CD4-positive, alpha-beta T cell treated with Interleukin-1 beta for 1 hour (primary cell): ENCODE results near the gene UPF1.
"Not testable (repeated sequence)": the region's sequence is repeated elsewhere in the genome, so short reads cannot be mapped to it uniquely, and the experiment has no call there.

Source experiments
- DNase-seq, 2 donors: peaks; one replicate each; pipeline ENCODE4 v3.0.0-alpha.2; 2020 to 2022

UPF1 gene

DNA sequence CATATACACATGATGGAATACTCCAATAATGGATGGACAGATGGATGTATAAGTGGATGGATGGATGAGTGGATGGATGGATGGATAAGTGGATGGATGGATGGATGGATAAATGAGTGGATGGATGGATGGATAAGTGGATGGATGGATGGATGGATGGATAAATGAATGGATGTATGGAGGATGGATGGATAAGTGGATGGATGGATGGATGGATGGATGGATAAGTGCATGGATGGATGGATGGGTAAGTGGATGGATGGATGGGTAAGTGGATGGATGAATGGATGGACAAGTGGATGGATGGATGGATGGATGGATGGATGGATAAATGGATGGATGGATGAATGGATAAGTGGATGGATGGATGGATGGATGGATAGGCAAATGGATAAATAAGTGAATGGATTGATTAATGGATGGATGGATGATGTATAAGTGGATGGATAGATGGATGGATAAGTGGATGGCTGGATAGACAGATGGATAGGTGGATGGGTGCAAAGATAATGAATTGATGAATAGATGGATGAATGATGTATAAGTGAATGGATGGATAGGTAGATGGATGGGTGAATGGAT lies 32.3 kb upstream of the UPF1 start:
- no peak for DNase-seq

DNA sequence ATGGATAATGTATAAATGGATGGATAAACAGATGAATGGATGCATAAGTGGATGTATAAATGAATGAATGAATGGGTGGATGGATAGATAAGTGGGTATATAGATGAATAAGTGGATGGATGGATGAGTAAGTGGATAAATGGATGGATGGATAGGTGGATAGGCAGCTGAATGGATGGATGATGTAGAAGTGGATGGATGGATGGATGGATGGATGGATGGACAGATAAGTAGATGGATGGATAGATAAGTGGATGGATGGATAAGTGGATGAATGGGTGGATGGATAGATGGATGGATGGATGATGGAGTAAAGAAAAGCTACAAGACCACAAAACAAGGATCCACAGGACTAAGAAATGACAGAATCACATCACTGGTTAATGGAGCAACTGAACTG lies 31.7 kb upstream of the UPF1 start:
- no peak for DNase-seq

DNA sequence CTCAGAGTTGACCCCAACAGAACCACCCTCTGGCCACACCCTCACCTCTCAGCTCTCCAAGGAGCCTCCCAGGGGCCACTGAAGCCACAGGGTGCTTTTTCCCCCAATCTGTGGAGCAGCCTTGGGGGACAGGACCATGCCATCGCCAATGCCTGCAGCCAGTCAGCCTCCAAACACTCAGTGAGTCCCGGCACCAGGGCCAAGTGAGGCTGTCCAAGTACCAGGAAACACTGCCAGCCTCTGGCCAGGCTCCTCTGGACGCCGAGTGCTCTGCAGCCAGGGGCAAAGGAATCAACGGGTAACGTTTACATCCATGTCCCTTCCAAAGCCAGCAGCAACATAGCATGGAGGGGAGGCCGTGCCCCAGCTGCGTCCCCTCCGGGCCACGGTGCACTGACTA lies 31.1 kb upstream of the UPF1 start:
- no peak for DNase-seq

DNA sequence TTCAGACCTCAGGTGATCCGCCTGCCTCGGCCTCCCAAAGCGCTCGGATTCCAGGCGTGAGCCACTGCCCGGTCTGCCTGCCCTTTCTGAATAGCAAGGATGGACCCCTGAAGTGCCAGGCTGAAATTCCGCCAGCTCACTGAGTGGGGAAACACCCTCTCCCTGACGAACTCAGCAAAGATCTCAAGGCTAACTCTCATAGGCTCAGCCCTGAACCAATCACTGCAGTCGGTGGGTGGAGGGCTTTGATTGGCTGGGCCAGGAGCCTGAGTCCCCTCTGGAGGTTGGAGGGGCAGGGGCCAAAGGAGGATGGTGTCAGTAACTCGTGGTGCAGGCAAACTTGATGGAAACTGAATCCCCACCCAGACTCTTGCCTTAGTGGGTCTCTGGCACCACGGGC lies 29.4 kb upstream of the UPF1 start:
- DNase-seq: no peak

DNA sequence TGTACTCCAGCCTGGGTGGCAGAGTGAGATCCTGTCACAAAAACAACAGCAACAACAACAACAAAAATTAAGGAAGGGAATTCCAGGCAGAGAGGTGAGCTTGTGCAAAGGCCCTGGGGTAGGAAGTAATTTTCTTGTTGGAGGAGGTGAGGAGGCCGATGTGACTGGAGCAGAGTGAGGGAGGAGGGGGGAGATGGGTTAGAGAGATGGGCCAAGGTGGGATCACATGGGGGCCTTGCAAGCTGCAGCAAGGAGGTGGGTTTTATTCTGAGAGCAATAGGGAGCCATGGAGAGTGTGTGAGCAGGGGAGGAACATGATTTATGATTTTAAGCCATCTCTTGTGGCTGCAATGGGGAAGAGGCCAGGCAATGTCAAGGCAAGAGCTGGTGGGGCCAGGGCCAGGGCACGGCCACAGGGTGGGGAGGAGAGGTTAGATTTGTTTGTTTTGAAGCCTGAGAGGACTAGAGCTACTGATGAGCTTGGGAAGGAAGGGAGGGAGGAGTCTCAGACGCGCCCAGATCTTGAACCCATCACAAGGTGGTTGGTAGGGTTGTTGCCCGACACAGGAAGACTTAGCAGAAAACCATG lies 28.1 kb upstream of the UPF1 start:
- no peak for DNase-seq

DNA sequence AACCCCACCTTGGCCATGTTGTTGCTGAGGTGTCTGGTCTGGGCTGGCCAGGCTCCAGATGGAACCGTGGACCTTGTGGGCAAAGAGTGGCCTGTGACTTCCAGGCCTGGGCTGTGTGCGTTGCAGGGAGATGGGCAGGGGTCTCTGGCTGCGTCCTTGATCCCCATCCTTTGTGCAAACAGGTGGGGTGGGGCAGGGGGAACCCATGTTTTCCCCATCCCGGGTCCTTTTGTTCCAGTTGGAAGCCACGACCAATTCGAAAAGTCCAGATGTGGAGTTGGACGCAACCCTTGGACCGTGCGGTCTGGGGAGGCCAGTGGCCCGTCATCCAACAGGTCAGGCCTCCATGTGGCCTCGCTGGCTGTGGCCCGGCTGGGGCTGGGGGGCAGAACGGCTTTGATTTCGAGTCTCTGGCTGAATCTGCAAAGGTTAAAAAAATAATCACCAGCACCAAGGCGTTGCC lies 27.6 kb upstream of the UPF1 start:
- DNase-seq: no peak

DNA sequence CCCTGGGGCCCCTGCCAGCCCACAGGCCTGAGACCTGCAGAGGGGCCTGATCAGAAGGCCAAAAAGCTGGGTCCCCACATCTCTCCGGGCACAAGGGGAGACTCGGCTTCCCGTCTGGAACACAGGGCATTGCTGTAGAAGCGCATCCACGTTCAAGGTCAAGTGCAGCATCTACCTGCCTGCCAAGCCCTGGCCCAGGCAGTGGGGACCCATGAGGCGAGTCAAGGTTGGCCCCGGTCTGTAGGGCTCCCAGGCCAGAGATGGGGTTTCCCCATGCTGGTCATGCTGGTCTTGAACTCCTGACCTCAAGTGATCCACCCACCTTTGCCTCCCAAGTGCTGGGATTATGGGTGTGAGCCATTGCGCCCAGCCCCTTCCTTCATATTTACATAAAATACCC lies 27.1 kb upstream of the UPF1 start:
- no peak for DNase-seq

DNA sequence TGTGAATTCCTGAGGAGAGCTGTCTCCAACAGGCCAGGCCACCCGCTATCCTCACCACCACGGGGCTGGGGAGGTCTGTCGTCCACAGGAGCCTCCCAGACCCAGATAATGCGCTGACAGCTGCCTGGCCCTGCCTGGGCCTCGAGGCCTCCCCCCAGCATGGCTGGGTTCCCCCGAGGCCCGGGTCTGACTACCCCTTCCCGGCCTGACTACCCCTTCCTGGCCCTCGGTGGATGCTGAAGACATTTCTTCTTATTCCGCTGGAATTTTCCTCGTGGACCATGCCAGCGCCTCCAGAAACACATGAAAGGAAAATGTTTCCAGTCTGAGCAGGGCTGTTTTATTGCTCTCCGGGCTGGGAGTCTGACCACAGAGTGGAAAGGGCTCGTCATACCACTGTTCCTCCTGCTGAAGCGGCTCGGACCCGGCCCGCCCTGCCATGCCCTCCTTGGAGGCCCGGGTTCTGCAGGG lies 23.9 kb upstream of the UPF1 start:
- DNase-seq: no peak

DNA sequence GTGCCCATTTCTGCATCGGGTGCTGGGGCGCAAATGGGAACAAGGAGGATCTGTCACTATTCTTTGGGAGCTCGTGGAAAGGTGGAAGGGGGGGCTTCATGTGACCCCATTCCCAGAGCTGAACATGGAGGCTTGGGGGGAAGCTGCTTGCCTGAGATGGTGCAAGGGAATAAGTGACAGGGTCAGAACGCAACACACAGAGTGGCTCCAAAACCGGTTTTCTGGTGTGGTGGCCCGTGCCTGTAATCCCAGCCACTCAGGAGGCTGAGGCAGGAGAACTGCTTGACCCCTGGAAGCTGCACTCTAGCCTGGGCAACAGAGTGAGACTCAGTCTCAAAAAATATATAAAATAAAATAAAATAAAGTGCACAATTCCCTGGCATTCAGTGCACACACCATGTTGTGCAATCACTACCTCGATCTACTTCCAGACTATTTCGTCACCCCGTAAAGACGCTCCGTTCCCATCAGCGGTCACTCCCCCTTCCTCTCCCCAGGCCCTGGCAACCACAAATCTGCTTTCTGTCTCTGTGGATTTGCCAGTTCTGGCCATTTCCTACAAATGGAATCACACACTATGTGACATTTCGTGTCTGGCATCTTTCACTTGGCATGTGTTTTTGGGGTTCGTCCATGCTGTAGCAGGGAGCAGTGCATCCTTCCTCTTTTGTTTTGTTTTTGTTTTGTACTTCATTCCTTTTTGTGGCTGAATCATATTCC lies 22.4 kb upstream of the UPF1 start:
- no peak for DNase-seq

DNA sequence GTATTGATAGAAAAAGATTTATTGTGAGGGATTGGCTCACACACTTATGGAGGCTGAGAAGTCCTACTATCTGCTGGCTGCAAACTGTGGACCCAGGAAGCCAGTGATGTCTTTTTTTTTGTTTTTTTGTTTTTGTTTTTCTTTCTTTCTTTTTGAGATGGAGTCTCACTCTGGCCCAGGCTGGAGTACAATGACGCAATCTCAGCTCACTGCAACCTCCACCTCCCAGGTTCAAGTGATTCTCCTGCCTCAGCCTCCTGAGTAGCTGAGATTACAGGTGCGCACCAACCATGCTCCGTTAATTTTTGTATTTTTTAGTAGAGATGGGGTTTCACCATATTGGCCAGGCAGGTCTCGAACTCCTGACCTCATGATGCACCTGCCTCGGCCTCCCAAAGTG lies 20.1 kb upstream of the UPF1 start:
- not testable (repeated sequence) for DNase-seq

DNA sequence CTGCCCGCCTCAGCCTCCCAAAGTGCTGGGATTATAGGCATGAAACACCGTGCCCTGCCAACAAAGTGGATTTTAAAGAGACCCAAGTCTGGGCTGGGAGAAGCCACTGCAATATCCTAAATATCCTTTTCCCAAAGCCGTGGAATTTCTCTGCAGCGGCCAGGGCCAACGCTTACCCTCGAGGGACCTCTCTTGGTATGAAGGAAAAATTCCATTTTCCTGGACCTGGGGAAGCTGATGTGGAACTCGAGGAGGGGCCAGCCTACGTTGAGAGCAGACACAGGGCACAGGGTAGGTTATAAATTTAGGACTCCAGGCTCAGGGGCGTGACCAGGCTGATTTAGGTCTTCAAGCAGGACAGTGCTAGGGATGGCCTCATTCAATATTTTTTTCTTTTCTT lies 17.7 kb upstream of the UPF1 start:
- DNase-seq: no peak

DNA sequence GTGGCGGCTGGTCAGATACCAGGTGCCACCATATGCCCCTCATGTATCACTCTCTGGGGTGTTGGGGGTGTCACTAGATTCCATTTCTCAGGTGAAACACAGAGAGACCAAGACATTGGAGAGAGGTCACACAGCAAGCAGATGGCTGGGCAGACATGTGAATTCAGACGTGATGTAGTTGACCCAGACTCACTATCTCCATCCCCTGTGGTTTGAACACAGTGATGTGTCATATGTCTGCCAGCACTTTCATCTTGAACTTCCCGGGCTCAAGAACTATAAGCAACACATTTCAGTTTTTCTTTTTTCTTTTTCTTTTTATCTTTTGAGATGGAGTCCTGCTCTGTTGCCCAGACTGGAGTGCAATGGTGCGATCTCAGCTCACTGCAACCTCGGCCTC lies 16.1 kb upstream of the UPF1 start:
- DNase-seq: no peak

DNA sequence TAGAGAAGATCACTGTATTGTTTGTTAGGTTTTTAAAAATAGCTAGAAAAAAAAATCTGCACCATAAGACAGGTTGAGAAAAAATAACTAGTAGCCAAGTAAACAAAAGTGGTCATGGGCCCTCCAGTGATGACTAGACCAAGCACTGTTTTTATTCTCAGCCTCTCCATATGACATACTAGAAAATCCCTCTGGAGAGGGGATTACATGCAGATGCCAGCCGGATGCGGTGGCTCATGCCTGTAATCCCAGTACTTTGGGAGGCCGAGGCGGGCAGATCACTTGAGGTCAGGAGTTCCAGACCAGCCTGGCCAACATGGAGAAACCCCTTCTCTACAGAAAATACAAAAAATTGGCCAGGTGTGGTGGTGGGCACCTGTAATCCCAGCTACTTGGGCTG lies 15.1 kb upstream of the UPF1 start:
- DNase-seq: not testable (repeated sequence)

DNA sequence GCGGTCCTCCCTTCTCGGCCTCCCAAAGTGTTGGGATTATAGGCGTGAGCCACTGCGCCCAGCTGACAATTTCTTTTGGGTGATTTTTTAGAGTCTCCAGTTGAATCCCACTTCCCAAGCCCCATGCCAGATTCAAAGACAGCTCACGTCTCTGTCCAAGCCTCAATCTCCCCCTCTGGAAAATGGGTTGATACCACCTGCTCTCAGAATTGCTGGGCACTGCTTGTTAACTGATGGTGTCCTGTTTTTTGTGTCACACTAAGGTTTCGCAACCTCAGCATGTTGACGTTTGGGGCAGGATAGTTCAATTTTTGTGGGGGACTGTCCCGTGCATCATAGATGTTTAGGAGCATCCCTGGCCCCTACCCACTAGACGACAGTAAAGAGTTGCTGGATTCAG lies 14.2 kb upstream of the UPF1 start:
- DNase-seq: no peak

DNA sequence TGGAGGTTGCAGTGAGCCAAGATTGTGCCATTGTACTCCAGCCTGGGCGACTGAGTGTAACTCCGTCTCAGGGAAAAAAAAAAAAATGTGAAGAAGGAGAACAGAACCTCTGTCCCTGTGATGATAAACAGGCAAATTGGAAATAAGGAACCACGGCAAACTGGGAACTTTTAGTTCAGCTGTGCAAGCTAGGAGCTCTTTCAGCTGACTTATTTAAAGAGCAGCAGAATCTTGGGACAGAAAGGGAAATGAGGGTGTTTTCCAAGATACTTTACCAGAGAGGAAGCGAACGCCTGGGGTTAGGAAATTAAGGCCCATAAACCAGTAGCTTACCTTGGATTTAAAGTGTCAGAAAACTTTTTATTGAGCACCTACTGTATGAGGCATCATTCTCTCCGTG lies 3.0 kb upstream of the UPF1 start:
- no peak for DNase-seq

DNA sequence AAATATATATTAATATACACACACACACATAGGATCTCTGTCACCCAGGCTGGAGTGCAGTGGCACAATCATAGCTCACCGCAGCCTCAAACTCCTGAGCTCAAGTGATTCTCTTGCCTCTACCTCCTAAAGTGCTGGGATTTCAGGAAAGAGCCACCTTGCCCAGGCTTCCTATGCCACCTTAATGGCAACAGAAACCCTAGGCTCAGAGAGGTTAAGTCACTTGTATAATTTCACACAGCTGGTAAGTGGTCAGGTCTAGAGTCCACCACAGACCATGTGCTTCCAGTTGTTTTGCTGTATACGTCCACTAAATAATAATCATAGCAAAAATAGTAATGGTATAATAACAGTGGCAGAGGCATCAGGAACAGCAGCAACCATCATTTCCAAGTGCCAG lies 1.3 kb upstream of the UPF1 start:
- no peak for DNase-seq

DNA sequence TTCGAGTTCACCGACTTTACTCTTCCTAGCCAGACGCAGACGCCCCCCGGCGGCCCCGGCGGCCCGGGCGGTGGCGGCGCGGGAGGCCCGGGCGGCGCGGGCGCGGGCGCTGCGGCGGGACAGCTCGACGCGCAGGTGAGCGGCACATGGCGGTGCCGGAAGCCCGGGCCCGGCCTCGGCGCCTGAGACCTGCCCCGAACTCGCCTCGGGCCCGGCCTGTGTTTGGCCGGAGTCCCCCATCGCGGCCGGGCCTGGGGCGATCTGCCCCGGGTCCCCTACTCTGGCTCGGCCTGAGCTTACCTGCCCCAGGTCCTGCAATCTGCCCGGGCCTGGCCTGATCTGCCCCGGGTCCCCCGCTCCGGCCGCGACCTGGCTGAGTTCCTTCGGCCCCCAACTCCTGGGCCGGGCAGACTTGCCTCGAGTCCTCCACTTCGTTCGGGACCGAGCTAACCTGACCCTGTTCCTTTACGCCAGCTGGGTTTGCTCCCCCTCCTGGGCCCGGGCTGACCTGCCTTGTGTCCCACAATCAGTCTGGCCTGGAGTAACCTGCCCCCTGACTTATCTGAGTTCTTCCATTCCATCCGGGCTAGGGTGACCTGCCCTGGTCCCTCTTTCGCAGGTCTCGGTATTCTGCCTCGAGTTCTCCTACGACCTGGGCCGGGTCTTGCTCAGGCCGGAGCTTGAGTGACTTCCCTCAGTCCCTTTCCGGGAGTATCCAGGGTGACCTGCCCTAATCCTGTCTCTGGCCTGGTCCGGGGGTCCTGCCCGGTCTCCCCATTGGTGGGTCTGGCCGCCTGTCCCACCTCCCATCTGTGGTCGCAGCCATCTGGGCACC lies 764 bp downstream of the UPF1 start:
- peak in 1 of 2 donors; percentile 25 for DNase-seq

DNA sequence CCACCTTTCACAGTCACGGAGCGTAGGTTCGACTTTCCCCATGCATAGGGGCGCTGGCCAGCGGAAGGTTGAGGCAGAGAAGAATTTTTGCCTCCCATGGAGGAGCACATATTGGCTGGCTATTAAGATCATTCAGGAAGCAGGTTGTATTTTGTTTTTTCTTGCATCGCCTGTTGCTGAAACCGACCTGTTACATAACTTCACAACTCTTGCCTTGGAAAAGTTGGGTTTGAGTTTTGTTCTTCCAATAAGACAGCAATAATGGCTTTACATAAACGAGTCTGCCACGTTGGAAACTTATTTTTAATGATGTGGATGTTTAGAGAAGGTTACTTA lies 1.4 kb downstream of the UPF1 start:
- no peak for DNase-seq

DNA sequence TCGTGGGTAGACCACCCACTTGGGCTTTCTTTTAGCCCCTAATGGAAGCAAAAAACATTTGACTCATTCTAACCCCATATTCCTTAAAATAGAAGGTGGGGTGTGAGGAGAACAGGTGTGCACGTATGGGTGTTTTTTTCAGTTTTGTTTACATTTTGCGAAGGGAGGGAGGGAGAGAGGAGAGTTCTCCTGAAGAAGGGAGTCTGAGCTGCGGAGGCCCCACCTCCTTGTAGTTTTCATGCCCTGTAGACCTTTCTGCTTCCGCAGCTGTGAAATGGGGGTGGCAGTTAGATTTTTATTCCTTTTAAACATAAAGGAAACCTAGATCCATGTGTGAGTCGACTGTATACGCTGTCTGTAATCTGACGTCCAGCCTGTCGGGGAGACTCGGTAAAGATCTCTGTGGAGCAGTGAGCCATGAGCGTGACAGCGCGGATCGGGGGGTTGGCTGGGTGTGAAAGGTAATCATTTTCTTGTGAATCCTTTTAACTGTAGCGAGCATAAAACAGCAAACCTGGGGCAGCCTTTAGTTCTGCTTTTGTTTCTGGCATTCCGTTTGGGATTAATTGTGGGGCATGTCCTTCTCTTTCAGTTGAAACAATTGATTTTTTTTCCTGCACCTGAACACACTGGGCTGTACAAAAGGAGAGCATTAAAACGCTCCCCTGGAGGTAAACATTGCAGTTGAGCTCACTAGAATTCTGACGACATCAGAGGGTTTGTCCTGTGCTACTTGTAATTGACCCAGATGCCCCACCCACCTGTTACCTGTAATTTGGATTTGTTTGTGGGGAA lies 2.3 kb downstream of the UPF1 start:
- no peak for DNase-seq

DNA sequence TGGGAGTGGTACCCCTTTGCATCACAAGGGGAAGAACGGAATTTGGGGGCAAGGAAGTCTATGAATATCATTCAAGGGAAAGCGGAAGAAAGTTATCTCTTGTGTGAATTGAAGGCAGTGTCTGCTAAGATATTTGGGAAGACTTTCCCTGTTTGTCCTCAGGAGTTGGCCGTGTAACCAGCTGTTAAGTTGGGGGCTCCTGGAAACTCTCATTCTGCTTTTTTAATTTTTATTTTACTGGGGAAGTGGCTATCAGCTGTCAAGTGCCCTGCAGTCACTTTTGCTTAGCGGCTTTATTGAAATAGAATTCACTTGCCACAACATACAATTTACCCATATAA lies 2.9 kb downstream of the UPF1 start:
- DNase-seq: no peak

DNA sequence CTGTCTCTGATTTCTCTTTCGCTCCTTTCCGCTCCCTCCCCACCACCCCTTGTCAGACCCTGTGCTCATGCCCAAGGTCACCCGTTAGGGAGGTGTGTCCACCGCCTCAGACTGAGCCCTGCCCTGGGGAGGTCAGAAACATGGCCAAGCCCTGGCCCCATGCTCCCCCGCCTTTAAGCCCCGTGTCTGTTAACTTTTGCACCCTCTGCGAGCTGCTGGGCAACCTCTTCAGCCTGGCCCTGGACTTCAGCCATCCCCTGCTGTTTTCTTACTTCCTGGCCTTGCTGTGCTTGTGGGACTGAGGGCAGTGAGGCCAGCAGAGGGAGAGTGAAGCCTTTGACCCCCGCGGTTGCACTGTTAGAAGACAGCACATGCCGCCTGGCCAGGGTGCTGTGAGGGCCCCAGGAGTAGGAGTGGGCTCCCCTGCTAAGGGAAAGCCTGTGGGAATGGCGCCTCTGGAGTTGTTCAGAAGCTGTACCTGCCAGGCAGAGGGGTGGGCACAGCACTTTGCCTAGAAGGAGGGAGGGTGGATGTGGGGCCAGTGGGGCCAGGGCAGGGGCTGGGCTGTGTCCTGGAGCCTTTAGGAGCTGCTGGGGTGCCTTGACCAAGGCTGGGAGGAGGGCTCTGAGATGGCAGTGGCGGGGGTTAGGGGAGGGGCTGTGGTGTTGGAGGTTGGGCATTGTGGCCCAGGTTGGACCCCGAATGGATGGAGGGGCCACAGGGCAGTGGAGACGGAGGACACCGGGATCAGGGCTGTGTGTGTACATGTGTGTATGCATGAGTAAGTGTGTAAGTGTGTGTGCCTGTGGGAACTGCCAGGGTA lies 7.9 kb downstream of the UPF1 start:
- DNase-seq: no peak
